ENCODE results near the gene NTPCR. TPM values are rescaled to one million over a fixed set of nuclear protein-coding genes. Genes with fewer than 3 reads are reported as not detected.

The NTPCR gene
- total RNA-seq, 2 experiments from 2014 or later = 8.5 to 9.3 TPM

GRCh38 chr1:233006541-233006973, 56.1 kb downstream of the NTPCR start:
- Mint-ChIP-seq H3K36me3 (ENCODE audit: low read depth) (peaks cover 65% of the 10 kb centered on the region), H3K4me1 (ENCODE audit: low read depth) (no peaks in the 10 kb centered on the region), H3K27ac (no peak overlapping the region), H3K9me3 (no peaks in the 10 kb centered on the region), H3K27me3 (no peaks in the 10 kb centered on the region), H3K4me3 (no peak overlapping the region)
- no peak for TF ChIP-seq CTCF (IDR thresholded peaks at IDR 0.05)
- POLR2A ChIA-PET = no interaction called here
- Histone ChIP-seq H3K36me3 (ENCODE audit: insufficient read depth, low read length) (peaks cover 3% of the 10 kb centered on the region), H3K4me3 (ENCODE audit: low read length) (no peak overlapping the region), H3K27me3 (ENCODE audit: control insufficient read depth in 1 of 2, insufficient read depth in 2 of 2, low read length in 2 of 2) (no peaks in the 10 kb centered on the region), H3K27ac (ENCODE audit: low read depth in 1 of 2, low read length in 2 of 2) (no peak overlapping the region), H3K9me3 (ENCODE audit: control insufficient read depth in 1 of 2, insufficient read depth in 1 of 2, low read length in 2 of 2) (peaks cover 0 to 5% of the 10 kb centered on the region in 2 experiments), H3K4me1 (ENCODE audit: insufficient read depth, low read length) (no peaks in the 10 kb centered on the region)
- ATAC-seq (ENCODE audit: poor library complexity) (no peak), DNase-seq (no peak)
- intact Hi-C loops (cut with DNase I, micrococcal nuclease) = no loop called here
- CTCF ChIA-PET = no interaction called here

GRCh38 chr1:233010146-233010545, 59.7 kb downstream of the NTPCR start:
- intact Hi-C loops (cut with DNase I, micrococcal nuclease) = no loop called here
- H3K27ac ChIP-seq (ENCODE audit: low read depth in 1 of 2, low read length in 2 of 2) = no peak overlapping the region
- ChIA-PET CTCF (no interaction called here), POLR2A (no interaction called here)
- no peaks in the 10 kb centered on the region for H3K4me1 ChIP-seq (ENCODE audit: insufficient read depth, low read length)
- Mint-ChIP-seq H3K36me3 (ENCODE audit: low read depth) (peaks cover 67% of the 10 kb centered on the region), H3K4me1 (ENCODE audit: low read depth) (no peaks in the 10 kb centered on the region), H3K27ac (no peak overlapping the region), H3K4me3 (no peak overlapping the region), H3K9me3 (no peaks in the 10 kb centered on the region), H3K27me3 (no peaks in the 10 kb centered on the region)
- DNase-seq = no peak
- ATAC-seq (ENCODE audit: poor library complexity) = no peak
- no peak for TF ChIP-seq CTCF (IDR thresholded peaks at IDR 0.05)
- H3K36me3 ChIP-seq (ENCODE audit: insufficient read depth, low read length) = peaks cover 20% of the 10 kb centered on the region
- no peaks in the 10 kb centered on the region for H3K9me3 ChIP-seq (ENCODE audit: control insufficient read depth in 1 of 2, insufficient read depth in 1 of 2, low read length in 2 of 2)
- no peak overlapping the region for H3K4me3 ChIP-seq (ENCODE audit: low read length)
- no peaks in the 10 kb centered on the region for H3K27me3 ChIP-seq (ENCODE audit: control insufficient read depth in 1 of 2, insufficient read depth in 2 of 2, low read length in 2 of 2)

GRCh38 chr1:233012021-233012420, 61.6 kb downstream of the NTPCR start:
- ChIA-PET POLR2A (no interaction called here), CTCF (no interaction called here)
- Mint-ChIP-seq H3K9me3 (no peaks in the 10 kb centered on the region), H3K4me3 (no peak overlapping the region), H3K36me3 (ENCODE audit: low read depth) (peaks cover 72% of the 10 kb centered on the region), H3K27me3 (no peaks in the 10 kb centered on the region), H3K4me1 (ENCODE audit: low read depth) (no peaks in the 10 kb centered on the region), H3K27ac (no peak overlapping the region)
- no peaks in the 10 kb centered on the region for H3K27me3 ChIP-seq (ENCODE audit: control insufficient read depth in 1 of 2, insufficient read depth in 2 of 2, low read length in 2 of 2)
- no peak overlapping the region for H3K4me3 ChIP-seq (ENCODE audit: low read length)
- no peak for TF ChIP-seq CTCF (IDR thresholded peaks at IDR 0.05)
- H3K4me1 ChIP-seq (ENCODE audit: insufficient read depth, low read length) = no peaks in the 10 kb centered on the region
- ATAC-seq (ENCODE audit: poor library complexity) (no peak), DNase-seq (no peak)
- no peaks in the 10 kb centered on the region for H3K9me3 ChIP-seq (ENCODE audit: control insufficient read depth in 1 of 2, insufficient read depth in 1 of 2, low read length in 2 of 2)
- intact Hi-C loops (cut with DNase I, micrococcal nuclease) = no loop called here
- H3K36me3 ChIP-seq (ENCODE audit: insufficient read depth, low read length) = peaks cover 20% of the 10 kb centered on the region
- no peak overlapping the region for H3K27ac ChIP-seq (ENCODE audit: low read depth in 1 of 2, low read length in 2 of 2)
